IPS DF 4.7 (cell line): ENCODE data around the gene PLAGL1.
"Not testable (repeated sequence)": the region's sequence is repeated elsewhere in the genome, so short reads cannot be mapped to it uniquely, and the experiment has no call there.

Experiments
- DNase-seq: peaks from one replicate; pipeline ENCODE4 v3.0.0-alpha.2; 2013; ENCODE audit warnings: low spot score; ENCODE audit errors: extremely low read depth

PLAGL1 gene

DNA sequence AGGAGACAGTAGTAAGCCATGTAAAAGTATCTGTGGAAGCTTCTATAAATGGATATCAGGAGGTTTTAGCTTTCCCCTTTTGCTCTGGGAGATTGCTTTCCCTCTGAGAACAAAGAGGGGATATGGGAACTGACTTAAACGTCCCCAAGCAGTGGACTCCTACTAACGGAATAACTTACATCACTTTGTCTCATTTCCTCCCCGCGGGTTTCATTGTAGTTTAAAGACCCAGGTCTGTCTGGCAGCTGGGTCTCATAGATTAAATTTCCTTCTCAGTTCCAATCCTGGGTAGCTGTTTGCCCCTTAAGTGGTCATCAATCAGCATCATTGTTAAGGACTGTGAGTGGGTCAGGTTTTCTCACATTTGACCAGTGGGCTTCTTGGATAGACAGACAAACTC is 68.7 kb downstream of the PLAGL1 start:
- DNase-seq, result no peak

DNA sequence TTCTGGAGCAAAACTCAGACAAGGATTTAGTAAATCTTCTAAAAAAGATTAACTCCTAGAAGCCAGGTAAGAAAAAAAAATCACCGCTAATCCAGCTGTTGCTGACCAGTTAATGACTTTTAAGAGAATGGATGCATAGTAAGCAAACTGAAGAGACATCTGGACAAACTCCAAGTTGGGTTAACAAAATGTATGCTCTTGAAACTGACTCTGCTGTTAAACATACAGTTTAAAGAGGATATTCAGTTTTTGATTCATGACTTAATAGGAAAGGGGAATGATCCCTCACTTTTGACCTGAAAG is 70.4 kb downstream of the PLAGL1 start:
- no peak for DNase-seq

DNA sequence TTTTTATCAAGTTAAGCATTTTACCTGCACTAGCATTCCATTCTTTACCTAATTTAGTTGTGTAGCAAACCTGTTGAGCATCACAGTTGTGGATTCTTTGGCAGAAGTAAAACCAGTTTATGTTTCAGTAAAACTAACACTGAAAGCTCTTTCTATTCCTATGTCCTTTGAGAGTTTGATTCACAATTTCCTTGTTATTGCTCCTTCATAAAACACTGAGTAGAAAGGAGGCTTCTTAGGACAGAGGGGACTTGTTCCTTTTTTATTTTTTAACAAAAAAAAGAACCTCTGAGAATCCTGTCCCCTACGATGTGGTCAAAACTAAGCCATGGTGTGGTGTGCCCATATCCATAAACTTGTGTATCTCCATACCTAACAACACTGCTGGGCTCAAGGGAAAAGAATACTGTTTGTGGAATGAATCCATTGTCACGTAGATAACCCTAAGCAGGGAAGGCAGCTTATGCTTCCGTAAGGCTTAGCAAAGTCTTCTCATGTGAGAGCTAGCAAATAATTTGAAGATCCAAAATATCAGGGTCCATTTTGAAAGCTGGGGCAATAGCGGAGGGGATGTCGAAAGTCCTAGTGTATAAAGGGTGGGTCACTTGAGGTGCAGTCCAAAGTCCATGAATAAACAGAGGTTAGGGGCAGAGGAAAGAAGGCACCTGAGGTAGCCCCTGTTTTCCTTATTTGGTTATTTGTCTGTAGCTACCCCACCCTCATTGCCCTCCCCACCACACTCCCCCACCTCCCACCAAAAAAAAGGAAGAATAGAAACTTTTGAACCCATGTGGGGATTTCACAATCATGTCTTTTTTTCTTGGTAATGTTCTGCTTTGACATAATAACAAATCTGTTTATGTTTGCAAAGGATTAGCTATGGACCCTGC is 71.0 kb downstream of the PLAGL1 start:
- DNase-seq, result no peak

DNA sequence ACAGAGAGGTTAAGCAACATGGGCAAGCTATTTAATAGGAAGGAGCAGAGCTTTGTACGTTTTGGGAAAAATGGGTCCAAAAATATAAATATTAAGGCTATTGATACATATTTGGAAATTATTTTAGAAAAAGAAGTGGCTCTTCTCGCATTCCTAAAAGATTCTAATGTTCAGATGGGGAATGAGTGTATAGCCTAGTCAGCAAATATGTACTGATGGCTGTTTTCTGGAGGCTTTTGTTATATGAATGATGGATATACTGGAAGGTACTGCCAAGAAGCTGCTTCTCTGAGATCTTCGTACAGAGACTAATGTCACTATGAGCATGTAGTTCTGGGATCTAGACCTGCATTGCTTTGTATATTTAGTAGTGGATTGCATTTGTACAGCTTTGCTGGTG is 71.7 kb downstream of the PLAGL1 start:
- no peak for DNase-seq

DNA sequence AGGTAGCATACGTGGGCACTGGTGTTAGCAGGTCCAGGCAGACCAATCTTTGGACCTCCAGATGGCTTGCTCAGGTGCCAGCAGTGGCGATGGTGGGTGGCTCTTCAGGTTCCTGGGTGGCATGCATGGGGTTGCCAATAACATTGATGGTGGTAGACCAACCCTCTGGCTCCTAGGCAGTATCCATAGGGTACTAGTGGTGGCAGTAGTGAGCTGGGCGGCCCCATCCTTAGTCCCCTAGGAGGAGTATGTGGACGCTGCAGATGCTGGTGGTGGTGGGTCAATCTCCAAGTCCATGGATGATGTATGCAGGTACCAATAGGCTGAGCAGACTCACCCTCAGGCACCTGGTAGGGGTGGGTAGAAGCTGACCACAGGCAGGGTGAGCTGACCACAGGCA is 73.2 kb downstream of the PLAGL1 start:
- DNase-seq, result no peak

DNA sequence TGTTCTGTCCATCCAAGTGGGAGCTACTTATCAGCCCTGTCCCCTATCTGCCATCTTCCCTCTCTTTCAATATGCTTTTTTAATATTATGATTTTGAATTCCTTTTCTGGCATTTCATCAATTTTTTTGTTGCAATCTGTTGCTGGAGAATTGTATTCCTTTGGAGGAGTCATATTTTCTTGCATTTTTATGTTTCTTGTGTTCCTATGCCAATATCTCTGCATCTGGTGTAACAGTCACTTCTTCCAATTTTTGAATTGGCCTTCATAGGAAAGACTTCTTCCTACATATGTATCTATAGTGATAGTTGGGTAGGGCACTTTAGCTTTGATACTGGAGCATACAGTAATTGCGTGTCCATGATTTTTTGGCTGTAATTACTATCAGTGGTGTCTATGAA is 73.7 kb downstream of the PLAGL1 start:
- no peak for DNase-seq

DNA sequence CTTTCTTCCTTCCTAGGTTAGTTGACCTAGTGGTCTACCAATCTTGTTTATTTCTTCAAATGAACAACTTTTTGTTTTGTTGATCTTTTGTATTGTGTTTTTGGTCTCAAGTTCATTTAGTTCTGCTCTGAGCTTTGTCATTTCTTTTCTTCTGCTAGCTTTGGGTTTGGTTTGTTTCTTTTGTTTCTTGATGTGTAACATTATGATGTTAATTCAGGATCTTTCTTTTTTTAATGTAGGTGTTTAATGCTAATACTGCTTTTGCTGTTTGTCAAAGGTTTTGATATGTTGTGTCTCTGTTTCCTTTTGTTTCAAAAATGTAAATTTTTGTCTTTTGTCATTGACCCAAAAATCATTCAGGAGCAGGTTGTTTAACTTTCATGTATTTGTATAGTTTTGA is 78.1 kb downstream of the PLAGL1 start:
- DNase-seq, result no peak

DNA sequence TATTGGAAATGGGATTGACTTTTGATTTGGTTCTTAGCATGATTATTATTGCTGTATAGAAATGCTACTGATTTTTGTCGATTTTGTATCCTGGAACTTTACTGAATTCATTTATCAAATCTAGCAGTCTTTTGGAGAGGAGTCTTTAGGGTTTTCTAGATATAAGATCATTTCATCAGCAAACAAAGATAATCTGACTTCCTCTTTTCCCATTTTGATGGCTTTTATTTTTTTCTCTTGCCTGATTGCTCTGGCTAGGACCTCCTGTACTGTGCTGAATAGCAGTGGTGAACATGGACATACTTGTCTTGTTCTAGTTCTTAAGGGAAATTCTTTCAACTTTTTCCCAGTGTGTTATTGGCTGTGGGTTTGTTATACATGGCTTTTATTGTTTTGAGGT is 79.2 kb downstream of the PLAGL1 start:
- DNase-seq, result no peak

DNA sequence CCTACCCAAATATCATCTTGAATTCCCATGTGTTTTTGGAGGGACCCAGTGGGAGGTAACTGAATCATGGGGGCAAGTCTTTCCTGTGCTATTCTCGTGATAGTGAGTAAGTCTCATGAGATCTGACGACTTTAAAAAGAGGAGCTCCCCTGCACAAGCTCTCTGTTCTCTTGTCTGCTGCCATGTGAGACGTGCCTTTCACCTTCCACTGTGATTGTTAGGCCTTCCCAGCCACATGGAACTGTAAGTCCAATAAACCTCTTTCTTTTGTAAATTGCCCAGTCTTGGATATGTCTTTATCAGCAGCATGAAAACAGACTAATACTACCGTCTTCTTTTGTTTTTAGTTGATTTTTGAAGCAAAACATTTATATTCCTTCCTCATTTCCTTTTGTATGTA is 91.0 kb downstream of the PLAGL1 start:
- not testable (repeated sequence) for DNase-seq

DNA sequence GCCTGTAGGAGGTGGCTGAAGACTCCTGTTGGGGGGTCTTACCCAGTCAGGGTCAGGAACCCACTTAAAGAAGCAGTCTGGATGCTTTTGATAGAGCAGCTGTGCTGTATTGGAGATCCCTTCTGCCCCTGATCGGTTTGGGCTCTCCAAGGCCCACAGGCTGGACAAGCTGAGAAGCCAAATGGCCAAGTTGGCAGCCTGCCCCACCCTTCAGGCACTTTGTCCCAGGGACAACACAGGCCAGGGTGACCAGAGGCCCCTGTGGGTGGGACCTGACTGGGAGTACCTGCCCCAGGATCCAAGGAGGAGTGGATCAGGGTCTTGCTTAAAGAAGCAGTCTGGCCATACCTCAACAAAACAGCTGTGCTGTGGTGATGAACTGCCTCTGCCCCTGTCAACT is 95.4 kb downstream of the PLAGL1 start:
- DNase-seq, result no peak

DNA sequence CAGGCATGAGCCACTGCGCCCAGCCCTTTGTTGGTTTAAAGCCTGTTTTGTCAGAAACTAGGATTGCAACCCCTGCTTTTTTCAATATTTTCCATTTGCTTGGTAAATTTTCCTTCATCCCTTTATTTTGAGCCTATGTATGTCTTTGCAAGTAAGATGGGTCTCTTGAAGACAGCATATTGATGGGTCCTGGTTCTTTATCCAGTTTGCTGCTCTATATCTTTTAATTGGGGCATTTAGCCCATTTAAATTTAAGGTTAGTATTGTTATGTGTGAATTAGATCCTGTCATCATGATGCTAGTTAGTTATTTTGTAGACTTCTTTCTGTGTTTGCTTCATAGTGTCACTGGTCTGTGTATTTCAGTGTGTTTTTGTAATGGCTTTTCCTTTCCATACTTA is 97.0 kb downstream of the PLAGL1 start:
- DNase-seq, result no peak

DNA sequence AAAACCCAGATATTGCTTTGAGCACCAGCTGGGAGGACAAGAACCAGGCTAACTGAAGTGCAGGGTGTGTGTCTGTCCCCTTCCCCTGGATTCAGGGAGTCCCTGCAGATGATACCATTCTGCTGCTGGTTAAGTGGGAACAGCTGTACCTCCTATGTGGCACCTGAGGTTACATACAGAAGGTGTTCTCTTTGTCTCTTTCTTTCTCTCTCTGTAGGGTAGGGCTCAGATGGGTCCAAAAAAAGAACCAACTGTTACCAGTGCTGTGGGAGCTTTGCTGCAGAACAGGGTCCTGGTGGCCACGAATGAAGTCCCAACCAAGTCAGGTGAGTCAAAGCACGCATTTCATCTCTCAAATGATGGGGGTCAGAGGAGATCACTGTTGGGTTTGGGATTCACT is 105.2 kb downstream of the PLAGL1 start:
- DNase-seq, result no peak

DNA sequence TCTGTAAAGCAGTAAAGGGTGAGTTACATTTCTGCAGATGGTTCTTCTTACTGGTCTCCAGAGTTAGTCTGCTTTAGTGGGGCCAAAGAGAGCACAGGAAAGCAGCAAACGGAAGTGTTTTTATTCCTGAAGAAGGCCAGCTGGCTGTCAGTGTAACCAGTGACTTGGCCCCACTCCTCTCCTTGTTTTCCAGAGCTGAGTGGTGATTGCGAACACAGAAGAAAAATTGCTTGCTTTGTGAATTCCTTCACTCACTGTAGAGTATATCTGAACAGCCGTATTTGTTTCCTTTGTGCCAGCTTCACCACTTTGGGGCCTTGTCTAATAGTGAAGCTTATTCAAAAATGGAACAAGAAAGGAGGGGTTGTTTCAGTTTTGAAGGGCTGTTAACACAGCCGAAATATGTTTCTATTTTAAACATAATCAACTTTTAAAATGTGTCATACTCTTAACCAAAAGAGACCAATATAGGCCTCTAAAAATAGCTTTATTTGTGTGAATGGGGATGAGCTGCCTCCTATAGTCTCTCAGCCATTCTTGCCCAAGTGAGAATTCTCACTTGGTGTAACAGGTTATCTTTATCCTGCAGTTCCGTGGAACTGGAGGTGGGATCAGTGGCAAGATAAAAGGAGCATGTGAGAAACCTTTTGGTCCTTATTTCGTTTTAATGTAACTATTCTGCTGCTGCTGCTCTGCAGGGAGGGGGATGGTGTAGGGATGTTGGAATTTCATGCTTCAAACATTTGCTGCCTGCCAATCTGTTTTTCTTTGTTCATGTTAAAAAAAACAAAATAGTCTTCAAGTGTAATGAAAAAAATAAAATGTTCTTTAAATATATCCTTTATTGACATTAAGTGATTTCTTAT is 105.9 kb downstream of the PLAGL1 start:
- no peak for DNase-seq

DNA sequence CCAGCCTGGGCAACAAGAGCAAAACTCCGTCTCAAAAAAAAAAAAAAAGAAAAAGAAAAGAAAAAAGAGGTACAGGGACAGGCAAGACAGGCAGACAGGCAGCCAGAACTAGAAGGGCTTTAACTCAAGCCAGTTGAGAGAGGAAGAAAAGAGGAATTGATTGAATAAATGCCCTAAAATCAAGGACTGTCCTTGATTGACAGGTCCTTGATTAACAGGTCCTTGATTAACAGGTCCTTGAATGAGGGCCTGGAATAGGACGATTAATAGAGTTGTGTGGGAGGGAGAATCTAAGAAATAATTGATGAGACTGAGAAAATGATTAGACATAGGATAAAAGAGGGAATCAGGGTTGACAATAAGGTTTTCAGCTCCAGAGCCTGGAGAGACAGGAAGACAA is 107.7 kb downstream of the PLAGL1 start:
- DNase-seq, result no peak

DNA sequence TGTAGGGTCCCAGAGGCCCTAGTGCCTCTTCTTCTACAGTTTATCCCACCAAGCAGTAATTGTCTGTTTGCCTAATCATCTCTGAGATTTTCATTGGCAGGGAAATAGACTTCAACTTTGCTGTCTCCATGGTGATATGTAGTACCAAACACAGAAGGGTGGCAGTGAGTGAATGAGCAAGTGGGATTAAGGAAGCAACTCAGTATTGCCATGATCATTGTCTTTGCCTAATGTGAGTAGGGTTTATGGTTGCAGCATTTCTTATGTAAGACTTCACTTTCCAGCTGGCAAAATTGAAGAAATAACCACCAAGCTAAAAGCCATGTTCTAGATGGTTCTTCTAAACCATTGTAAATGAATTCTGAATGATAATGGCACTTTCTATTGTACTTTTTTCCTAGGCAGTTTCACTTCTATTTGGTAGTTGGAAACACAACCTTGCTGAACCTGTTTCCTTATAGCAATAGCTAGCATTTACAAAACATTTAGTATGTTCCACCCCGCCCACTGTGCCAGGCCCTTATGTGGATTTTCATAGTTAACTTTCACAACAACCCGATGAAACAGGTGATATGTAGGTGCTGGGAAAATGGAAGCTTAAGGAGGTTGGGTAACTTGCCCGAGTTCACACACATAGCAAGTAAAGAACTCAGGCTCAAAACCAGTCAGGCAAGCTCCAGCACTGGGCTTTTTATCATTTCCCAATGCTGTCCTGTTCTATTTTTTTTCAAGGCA is 111.8 kb downstream of the PLAGL1 start:
- DNase-seq, result no peak

DNA sequence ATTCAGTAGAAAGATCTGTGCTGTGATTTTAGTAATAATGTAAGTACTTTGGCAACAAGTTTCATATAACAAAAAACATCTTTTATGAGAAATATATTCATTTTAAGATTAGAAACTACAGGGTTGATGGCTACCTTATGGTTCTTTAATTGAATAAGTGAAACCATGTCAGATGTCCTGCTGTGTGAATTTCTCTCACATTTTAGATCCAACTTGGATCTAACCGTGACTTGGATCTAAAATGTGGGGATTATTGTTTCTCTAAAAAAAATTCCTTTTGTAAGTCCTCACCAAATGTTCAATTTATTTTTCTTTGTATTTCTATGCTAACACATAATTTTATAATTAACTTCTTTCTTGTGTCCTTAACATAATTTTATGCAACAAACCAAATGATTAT is 113.4 kb downstream of the PLAGL1 start:
- DNase-seq, result no peak
